ENCODE measurements around the gene TMEM178A. TPM values are rescaled to one million over a fixed set of nuclear protein-coding genes. Genes with fewer than 3 reads are reported as not detected.

TMEM178A gene
- total RNA-seq, 4 donors from 2014 or later, result 1.2 to 5.0 (median 3.6) TPM

- intact Hi-C loops (cut with DNase I), result no loop called here
- WGBS, result 67% methylated on average over 6 of the region's 6 CpGs
- Histone ChIP-seq H3K27ac (replicated peaks in 1 of 4) (no peak overlapping the region), H3K36me3 (no peaks in the 10 kb centered on the region), H3K9me3 (no peaks in the 10 kb centered on the region), H3K4me1 (peaks cover 14 to 32% (median 22%) of the 10 kb centered on the region in 4 donors), H3K4me3 (no peak overlapping the region), H3K27me3 (peaks cover 0 to 32% (median 3%) of the 10 kb centered on the region in 4 donors)
- TF ChIP-seq EP300 (IDR thresholded peaks at IDR 0.05) (no peak), POLR2A (IDR thresholded peaks at IDR 0.05; ENCODE audit: low read depth) (no peak), POLR2AphosphoS5 (IDR thresholded peaks at IDR 0.05) (no peak)
- TF ChIP-seq, protein P1, sequence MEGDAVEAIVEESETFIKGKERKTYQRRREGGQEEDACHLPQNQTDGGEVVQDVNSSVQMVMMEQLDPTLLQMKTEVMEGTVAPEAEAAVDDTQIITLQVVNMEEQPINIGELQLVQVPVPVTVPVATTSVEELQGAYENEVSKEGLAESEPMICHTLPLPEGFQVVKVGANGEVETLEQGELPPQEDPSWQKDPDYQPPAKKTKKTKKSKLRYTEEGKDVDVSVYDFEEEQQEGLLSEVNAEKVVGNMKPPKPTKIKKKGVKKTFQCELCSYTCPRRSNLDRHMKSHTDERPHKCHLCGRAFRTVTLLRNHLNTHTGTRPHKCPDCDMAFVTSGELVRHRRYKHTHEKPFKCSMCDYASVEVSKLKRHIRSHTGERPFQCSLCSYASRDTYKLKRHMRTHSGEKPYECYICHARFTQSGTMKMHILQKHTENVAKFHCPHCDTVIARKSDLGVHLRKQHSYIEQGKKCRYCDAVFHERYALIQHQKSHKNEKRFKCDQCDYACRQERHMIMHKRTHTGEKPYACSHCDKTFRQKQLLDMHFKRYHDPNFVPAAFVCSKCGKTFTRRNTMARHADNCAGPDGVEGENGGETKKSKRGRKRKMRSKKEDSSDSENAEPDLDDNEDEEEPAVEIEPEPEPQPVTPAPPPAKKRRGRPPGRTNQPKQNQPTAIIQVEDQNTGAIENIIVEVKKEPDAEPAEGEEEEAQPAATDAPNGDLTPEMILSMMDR (IDR thresholded peaks at IDR 0.05), result no peak
- DNase-seq (ENCODE audit: extremely low spot score), result no peak
Measured at GRCh38 chr2:39664232-39664887, 1.4 kb upstream of the TMEM178A start.

DNA sequence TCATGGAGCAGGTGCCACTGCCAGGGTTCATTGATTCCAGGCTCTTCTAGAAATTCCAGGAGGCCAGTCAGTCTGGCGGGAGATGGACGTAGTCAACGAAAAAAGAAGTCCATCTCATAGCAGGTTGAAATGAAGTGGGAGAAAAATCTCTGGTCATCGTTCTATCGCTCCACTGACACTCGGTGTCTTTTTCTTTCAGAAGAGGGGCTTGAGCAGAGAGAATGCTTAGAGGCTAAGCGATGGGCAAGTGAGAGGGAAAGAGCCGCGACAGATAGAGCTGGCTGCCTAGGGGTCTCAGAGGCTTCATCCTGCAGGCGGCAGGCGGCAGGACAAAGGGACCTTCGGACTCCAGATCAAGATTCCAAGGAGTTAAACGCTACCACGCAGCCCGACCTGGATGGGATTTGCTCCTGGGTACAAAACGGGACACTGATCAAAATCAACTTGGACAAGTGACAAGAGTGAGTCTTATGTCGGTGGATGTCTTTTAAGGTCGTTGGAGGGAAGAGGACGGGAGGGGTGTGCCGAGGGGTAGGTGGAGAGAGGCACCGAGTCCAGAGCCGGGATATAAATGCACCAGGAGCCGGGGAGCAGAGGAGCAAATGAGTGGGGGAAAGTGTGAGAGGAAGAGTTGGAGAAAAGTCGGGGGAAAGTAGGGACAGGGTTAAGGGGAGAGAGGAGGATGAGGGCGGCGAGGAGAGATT, 677 bp upstream of the TMEM178A start:
- no peak for TF ChIP-seq POLR2AphosphoS5 (IDR thresholded peaks at IDR 0.05)
- TF ChIP-seq, protein P1 (IDR thresholded peaks at IDR 0.05), result no peak
- no peak for TF ChIP-seq EP300 (IDR thresholded peaks at IDR 0.05)
- no peak for TF ChIP-seq POLR2A (IDR thresholded peaks at IDR 0.05; ENCODE audit: low read depth)
- Histone ChIP-seq H3K27me3 (peaks cover 0 to 39% (median 3%) of the 10 kb centered on the region in 4 donors), H3K4me3 (peak overlapping the region; percentile 71 to 78 (median 71)), H3K4me1 (peaks cover 14 to 32% (median 22%) of the 10 kb centered on the region in 4 donors), H3K36me3 (no peaks in the 10 kb centered on the region), H3K9me3 (no peaks in the 10 kb centered on the region), H3K27ac (replicated peaks in 1 of 4) (peak overlapping the region in 1 of 4 donors; percentile 50)
- intact Hi-C loops (cut with DNase I), result no loop called here
- no peak for DNase-seq (ENCODE audit: extremely low spot score)
- WGBS, result 52% methylated on average over 26 of the region's 26 CpGs

GRCh38 chr2:39666491-39667101, 879 bp downstream of the TMEM178A start:
- peak overlapping the region in 1 of 4 donors; percentile 50 for H3K27ac ChIP-seq (replicated peaks in 1 of 4)
- under 1% methylated on average over 20 of the region's 25 CpGs for WGBS

GRCh38 chr2:39667104-39667885, 1.6 kb downstream of the TMEM178A start:
- no peak for TF ChIP-seq POLR2AphosphoS5 (IDR thresholded peaks at IDR 0.05)
- TF ChIP-seq, protein P1 (IDR thresholded peaks at IDR 0.05), result no peak
- peak overlapping the region; percentile 71 to 78 (median 71) for H3K4me3 ChIP-seq
- no peaks in the 10 kb centered on the region for H3K36me3 ChIP-seq
- peaks cover 14 to 32% (median 22%) of the 10 kb centered on the region in 4 donors for H3K4me1 ChIP-seq
- H3K27me3 ChIP-seq, result peaks cover 0 to 53% (median 10%) of the 10 kb centered on the region in 4 donors
- no peak overlapping the region for H3K27ac ChIP-seq (replicated peaks in 1 of 4)
- H3K9me3 ChIP-seq, result no peaks in the 10 kb centered on the region
- DNase-seq (ENCODE audit: extremely low spot score), result no peak
- intact Hi-C loops (cut with DNase I), result no loop called here
- 46% methylated on average over 7 of the region's 7 CpGs for WGBS

More at GRCh38 chr2:39666491-39667101, 879 bp downstream of the TMEM178A start:
- TF ChIP-seq POLR2AphosphoS5 (IDR thresholded peaks at IDR 0.05) (no peak), EP300 (IDR thresholded peaks at IDR 0.05) (no peak), POLR2A (IDR thresholded peaks at IDR 0.05; ENCODE audit: low read depth) (no peak)
- TF ChIP-seq, protein P1 (IDR thresholded peaks at IDR 0.05), result no peak
- peaks cover 14 to 32% (median 22%) of the 10 kb centered on the region in 4 donors for H3K4me1 ChIP-seq
- peaks cover 0 to 49% (median 7%) of the 10 kb centered on the region in 4 donors for H3K27me3 ChIP-seq
- no peaks in the 10 kb centered on the region for H3K9me3 ChIP-seq
- intact Hi-C loops (cut with DNase I), result no loop called here
- peak overlapping the region; percentile 71 to 78 (median 71) for H3K4me3 ChIP-seq
- DNase-seq (ENCODE audit: extremely low spot score), result no peak
- no peaks in the 10 kb centered on the region for H3K36me3 ChIP-seq

All from esophagus muscularis mucosa (tissue), 4 donors.